Activated B cell treated with CpG ODN at 0.5 μM for 24 hours (primary cell): ENCODE results near the gene PPEF1. TPM values are rescaled to one million over a fixed set of nuclear protein-coding genes. Genes with fewer than 3 reads are reported as not detected.
"Not testable (repeated sequence)": the region's sequence is repeated elsewhere in the genome, so short reads cannot be mapped to it uniquely, and the experiment has no call there.

ENCODE experiments used
- ATAC-seq: fragments of 200-7000 bp; cut with Tn5 transposase; one replicate; pipeline ENCODE4 v1.10.0; 2021; ENCODE audit warnings: low read depth, mild to moderate bottlenecking, moderate library complexity
- CTCF ChIA-PET: fragments of 350-600 bp; sonication (Branson Sonifier 250); formaldehyde crosslinking; loops from one replicate; lab custom pipeline; 2021; ENCODE audit warnings: antibody characterized with exemption; lab: Charles Lee
- POLR2A ChIA-PET: fragments of 350-600 bp; sonication (Branson Sonifier 250); formaldehyde crosslinking; loops from one replicate; lab custom pipeline; 2021; ENCODE audit warnings: antibody characterized with exemption; lab: Charles Lee
- DNase-seq: peaks from one replicate; pipeline ENCODE4 v3.0.0; 2022
- H3K27ac Mint-ChIP-seq: one replicate; pipeline ENCODE4 v1.8.0; 2020; ENCODE audit warnings: mixed read lengths
- H3K27me3 Mint-ChIP-seq: one replicate; pipeline ENCODE4 v1.8.0; 2021; ENCODE audit warnings: mixed read lengths
- H3K36me3 Mint-ChIP-seq: one replicate; pipeline ENCODE4 v1.8.0; 2021; ENCODE audit warnings: low read depth, mixed read lengths
- H3K4me1 Mint-ChIP-seq: one replicate; pipeline ENCODE4 v1.8.0; 2021; ENCODE audit warnings: mixed read lengths
- H3K4me3 Mint-ChIP-seq: one replicate; pipeline ENCODE4 v1.8.0; 2020; ENCODE audit warnings: mild to moderate bottlenecking, mixed read lengths
- H3K9me3 Mint-ChIP-seq: one replicate; pipeline ENCODE4 v1.8.0; 2020; ENCODE audit warnings: mixed read lengths
- CTCF ChIP-seq: fragments of 200-600 bp; IDR thresholded peaks from one replicate; pipeline ENCODE4 v1.8.0; 2022; ENCODE audit warnings: antibody characterized with exemption, mild to moderate bottlenecking
- intact Hi-C: fragments of 100-400 bp; cut with micrococcal nuclease; formaldehyde crosslinking; loops from one replicate; pipeline ENCODE4 v1.15.1; 2024
- total RNA-seq: library from RNA; stranded (reverse); gene quantifications from 2 replicates; pipeline ENCODE4 v1.2.3, GENCODE V29; 2022

Gene PPEF1
- total RNA-seq, 1 donor from 2014 or later: not detected

- Mint-ChIP-seq H3K9me3 (no peaks in the 10 kb centered on the region), H3K4me1 (no peaks in the 10 kb centered on the region), H3K27me3 (no peaks in the 10 kb centered on the region), H3K27ac (no peak overlapping the region), H3K36me3 (no peaks in the 10 kb centered on the region), H3K4me3 (no peak overlapping the region)
- POLR2A ChIA-PET: no interaction called here
- intact Hi-C loops: no loop called here
- ATAC-seq (no peak), DNase-seq (no peak)
- CTCF ChIA-PET: no interaction called here
- no peak for TF ChIP-seq CTCF
Observed at GRCh38 chrX:18748499-18748898, 41.1 kb downstream of the PPEF1 start.

DNA sequence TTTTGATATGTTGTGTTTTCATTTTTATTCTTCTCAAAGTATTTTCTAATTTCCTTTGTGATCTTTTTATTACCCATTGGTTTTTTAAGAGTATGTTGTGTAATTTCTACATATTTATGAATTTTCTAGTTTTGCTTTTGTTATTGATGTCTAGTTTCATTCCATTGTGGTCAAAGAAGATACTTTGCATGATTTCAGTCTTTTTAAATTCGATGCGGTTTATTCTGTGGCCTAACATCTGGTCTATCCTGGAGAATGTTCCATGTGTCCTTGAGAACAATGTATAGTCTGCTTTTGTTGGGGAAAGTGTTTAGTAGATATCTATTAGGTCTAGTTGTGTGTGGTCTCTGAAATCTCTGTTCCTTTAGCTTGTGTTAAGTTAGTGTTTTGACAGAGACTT lies 46.2 kb downstream of the PPEF1 start:
- no peaks in the 10 kb centered on the region for H3K36me3 Mint-ChIP-seq
- no peaks in the 10 kb centered on the region for H3K4me1 Mint-ChIP-seq
- POLR2A ChIA-PET: no interaction called here
- ATAC-seq: no peak
- no peak overlapping the region for H3K4me3 Mint-ChIP-seq
- intact Hi-C loops: no loop called here
- H3K27me3 Mint-ChIP-seq: peaks cover 2% of the 10 kb centered on the region
- CTCF ChIA-PET: no interaction called here
- no peaks in the 10 kb centered on the region for H3K9me3 Mint-ChIP-seq
- DNase-seq: no peak
- no peak overlapping the region for H3K27ac Mint-ChIP-seq
- TF ChIP-seq CTCF: no peak

- ChIA-PET POLR2A (no interaction called here), CTCF (no interaction called here)
- TF ChIP-seq CTCF: no peak
- DNase-seq: no peak
- no peaks in the 10 kb centered on the region for H3K9me3 Mint-ChIP-seq
- no peak overlapping the region for H3K4me3 Mint-ChIP-seq
- H3K27ac Mint-ChIP-seq: no peak overlapping the region
- H3K36me3 Mint-ChIP-seq: no peaks in the 10 kb centered on the region
- ATAC-seq: no peak
- intact Hi-C loops: no loop called here
- H3K27me3 Mint-ChIP-seq: peaks cover 2% of the 10 kb centered on the region
- no peaks in the 10 kb centered on the region for H3K4me1 Mint-ChIP-seq
Observed at GRCh38 chrX:18755651-18756050, 48.2 kb downstream of the PPEF1 start.

DNA sequence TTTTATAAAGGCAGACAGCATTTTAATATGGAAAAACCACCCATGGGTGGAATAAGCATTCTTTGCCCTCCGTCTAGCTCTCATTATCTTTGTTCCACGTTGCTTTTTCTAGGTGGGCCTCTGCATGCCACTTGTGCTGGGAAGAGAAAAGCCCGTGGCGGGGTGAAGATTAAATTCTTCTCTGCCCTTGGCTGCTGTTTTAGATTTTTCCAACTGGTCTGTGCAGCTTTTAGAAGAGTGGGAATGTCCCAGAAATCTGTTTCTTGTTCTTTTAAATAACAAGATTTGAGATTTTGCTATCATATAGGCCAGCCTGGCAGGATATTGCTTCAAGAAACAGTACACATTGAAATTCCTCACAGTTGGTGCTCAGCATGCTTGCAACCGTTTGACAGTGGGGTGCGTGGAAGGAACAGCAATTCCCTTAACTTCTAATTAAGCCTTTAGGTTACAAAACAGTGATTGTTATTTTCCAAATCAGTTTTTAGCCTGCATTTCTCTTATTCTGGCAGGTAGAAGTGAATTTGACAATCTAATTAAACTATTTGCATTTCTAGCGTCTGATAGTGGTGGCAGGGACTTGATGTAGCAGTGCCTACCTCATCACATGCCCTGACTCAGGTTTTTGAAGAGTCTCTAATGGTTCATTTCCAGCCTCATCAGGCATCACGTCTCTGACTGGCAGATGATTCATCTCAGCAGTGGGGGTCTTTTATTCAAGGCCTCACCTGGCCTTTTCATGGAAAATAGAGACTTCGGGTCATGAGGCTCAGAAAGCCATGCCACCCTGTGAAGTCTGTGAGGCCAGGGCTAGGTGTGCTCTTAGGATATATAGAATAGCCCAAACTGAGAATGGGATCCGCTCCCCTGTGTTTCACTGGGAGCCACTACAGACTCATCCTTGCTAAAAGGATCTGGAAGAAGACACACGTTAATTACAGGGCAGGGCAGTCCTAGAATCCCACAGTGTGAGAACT lies 50.8 kb downstream of the PPEF1 start:
- no peak overlapping the region for H3K4me3 Mint-ChIP-seq
- POLR2A ChIA-PET: no interaction called here
- peaks cover 2% of the 10 kb centered on the region for H3K27me3 Mint-ChIP-seq
- CTCF ChIA-PET: no interaction called here
- H3K4me1 Mint-ChIP-seq: no peaks in the 10 kb centered on the region
- no peak overlapping the region for H3K27ac Mint-ChIP-seq
- H3K36me3 Mint-ChIP-seq: no peaks in the 10 kb centered on the region
- ATAC-seq (no peak), DNase-seq (no peak)
- TF ChIP-seq CTCF: no peak
- no peaks in the 10 kb centered on the region for H3K9me3 Mint-ChIP-seq
- intact Hi-C loops: no loop called here

DNA sequence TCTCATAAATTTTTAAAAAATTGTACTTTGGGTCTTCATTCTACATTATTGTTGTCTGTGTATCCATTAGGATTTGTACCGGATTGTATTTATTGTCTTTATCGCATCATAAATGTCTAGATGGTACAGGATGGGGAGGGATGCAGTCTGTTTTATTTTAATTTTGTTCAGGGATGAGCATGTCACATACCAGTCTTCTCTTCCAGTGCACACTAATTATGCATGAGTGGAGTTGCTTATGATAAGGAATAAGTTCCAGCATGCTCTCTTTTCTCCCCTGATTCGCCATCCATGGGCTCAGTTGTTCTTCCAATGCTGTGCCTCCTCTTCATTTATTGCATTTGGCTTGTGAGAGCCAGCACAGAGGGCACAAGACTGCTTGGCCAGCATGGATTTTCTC lies 54.3 kb downstream of the PPEF1 start:
- Mint-ChIP-seq H3K27ac (no peak overlapping the region), H3K4me1 (no peaks in the 10 kb centered on the region), H3K4me3 (no peak overlapping the region), H3K36me3 (no peaks in the 10 kb centered on the region), H3K27me3 (no peaks in the 10 kb centered on the region), H3K9me3 (no peaks in the 10 kb centered on the region)
- CTCF ChIA-PET: no interaction called here
- DNase-seq (no peak), ATAC-seq (no peak)
- intact Hi-C loops: no loop called here
- TF ChIP-seq CTCF: no peak
- POLR2A ChIA-PET: no interaction called here

DNA sequence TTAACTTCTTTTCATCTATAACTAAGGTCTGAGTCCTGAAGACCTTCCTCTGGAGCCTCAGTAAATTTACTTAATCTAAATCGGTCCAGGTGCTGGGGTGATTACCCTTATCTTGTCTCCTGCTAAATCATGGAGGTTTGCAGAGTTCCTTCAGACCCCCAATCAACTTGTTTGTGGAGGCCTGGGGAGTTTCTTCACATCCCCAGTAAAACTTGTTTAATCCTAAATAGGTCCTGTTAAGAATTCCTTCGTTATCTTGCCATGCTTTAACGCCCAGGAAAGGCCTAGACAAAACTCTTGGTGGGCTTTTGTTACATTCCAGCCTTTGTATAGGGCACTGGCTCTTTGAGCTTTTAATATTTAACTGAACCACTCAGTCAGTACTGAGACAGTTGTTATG lies 55.7 kb downstream of the PPEF1 start:
- H3K36me3 Mint-ChIP-seq, H3K9me3 Mint-ChIP-seq, H3K27me3 Mint-ChIP-seq, H3K4me1 Mint-ChIP-seq, H3K27ac Mint-ChIP-seq, H3K4me3 Mint-ChIP-seq, POLR2A ChIA-PET, intact Hi-C loops, CTCF ChIA-PET, DNase-seq, ATAC-seq: not testable (repeated sequence)
